ENCODE results near the gene C10orf53.
A peak's percentile ranks its signal among the peaks of the same experiment; 100 is the strongest.

The C10orf53 gene, protein sequence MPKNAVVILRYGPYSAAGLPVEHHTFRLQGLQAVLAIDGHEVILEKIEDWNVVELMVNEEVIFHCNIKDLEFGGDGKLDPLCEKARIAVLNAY

DNA sequence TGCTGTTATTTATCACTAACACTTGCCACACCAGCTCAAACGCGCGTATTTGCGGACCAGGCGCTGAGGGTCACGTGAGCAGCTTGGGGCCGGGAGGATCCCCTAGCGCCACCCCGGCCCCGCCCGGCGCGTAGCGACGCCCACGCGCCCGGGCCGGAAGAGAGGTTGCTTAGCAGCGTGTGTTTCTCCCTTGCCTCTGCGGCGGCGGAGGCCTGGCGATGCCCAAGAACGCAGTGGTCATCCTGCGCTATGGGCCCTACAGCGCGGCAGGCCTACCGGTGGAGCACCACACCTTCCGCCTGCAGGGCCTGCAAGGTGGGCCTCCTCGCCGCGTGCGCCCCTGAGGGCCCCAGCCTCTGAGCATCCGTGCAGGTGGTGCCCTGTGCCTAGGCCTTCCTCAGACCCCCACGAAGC, at the start of gene C10orf53:
TSS of gene C10orf53 (plus strand) at position 172 of the 414 bp plus-strand sequence. CDS start at position 219, 47 bp downstream.
- TF ChIP-seq, protein P1, sequence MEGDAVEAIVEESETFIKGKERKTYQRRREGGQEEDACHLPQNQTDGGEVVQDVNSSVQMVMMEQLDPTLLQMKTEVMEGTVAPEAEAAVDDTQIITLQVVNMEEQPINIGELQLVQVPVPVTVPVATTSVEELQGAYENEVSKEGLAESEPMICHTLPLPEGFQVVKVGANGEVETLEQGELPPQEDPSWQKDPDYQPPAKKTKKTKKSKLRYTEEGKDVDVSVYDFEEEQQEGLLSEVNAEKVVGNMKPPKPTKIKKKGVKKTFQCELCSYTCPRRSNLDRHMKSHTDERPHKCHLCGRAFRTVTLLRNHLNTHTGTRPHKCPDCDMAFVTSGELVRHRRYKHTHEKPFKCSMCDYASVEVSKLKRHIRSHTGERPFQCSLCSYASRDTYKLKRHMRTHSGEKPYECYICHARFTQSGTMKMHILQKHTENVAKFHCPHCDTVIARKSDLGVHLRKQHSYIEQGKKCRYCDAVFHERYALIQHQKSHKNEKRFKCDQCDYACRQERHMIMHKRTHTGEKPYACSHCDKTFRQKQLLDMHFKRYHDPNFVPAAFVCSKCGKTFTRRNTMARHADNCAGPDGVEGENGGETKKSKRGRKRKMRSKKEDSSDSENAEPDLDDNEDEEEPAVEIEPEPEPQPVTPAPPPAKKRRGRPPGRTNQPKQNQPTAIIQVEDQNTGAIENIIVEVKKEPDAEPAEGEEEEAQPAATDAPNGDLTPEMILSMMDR (IDR thresholded peaks at IDR 0.05; ENCODE audit: poor library complexity, severe bottlenecking): no peak
- no peak for DNase-seq (ENCODE audit: low spot score)

DNA sequence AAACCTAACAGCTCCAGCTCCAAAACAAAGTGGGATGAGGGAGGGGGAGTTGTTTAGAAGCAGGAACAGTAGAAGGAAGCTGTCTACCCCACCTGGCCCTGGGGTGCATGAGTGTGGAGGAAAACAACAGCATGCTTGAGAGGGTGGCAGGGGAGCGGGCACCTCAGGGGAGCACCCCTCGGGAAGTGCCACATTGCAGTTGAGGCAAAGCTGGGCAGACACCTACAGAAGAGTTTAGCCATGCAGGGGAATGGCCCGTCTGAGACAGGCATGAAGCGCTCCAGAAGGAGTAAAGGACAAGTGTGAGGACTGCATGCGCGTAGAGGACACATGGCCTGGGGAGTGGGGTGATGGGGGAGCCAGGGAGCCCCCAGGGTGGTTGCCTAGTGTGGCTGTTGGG, 47.5 kb upstream of the C10orf53 start:
- no peak for ATAC-seq (ENCODE audit: low read depth)
- H3K27ac ChIP-seq (ENCODE audit: poor library complexity, severe bottlenecking): no peak overlapping the region
- no peak overlapping the region for H3K4me3 ChIP-seq (ENCODE audit: severe bottlenecking)
- H3K9me3 ChIP-seq (ENCODE audit: severe bottlenecking): no peaks in the 10 kb centered on the region
- H3K27me3 ChIP-seq (ENCODE audit: insufficient read depth, poor library complexity, severe bottlenecking): no peaks in the 10 kb centered on the region
- TF ChIP-seq, protein P1 (IDR thresholded peaks at IDR 0.05; ENCODE audit: poor library complexity, severe bottlenecking): no peak
- H3K36me3 ChIP-seq (ENCODE audit: low read depth): no peaks in the 10 kb centered on the region
- peak; percentile 25 for DNase-seq (ENCODE audit: low spot score)
- H3K4me1 ChIP-seq (ENCODE audit: insufficient read depth, poor library complexity, severe bottlenecking): no peaks in the 10 kb centered on the region

More for the DNA sequence above, at the start of gene C10orf53:
- Histone ChIP-seq H3K9me3 (ENCODE audit: severe bottlenecking) (peaks cover 5% of the 10 kb centered on the region), H3K4me3 (ENCODE audit: severe bottlenecking) (no peak within 1 kb of the TSS), H3K4me1 (ENCODE audit: insufficient read depth, poor library complexity, severe bottlenecking) (no peaks in the 10 kb centered on the region), H3K27ac (ENCODE audit: poor library complexity, severe bottlenecking) (no peak within 1 kb of the TSS), H3K27me3 (ENCODE audit: insufficient read depth, poor library complexity, severe bottlenecking) (peaks cover 46% of the 10 kb centered on the region), H3K36me3 (ENCODE audit: low read depth) (no peaks in the 10 kb centered on the region)
- peak; percentile 81 for ATAC-seq (ENCODE audit: low read depth)

DNA sequence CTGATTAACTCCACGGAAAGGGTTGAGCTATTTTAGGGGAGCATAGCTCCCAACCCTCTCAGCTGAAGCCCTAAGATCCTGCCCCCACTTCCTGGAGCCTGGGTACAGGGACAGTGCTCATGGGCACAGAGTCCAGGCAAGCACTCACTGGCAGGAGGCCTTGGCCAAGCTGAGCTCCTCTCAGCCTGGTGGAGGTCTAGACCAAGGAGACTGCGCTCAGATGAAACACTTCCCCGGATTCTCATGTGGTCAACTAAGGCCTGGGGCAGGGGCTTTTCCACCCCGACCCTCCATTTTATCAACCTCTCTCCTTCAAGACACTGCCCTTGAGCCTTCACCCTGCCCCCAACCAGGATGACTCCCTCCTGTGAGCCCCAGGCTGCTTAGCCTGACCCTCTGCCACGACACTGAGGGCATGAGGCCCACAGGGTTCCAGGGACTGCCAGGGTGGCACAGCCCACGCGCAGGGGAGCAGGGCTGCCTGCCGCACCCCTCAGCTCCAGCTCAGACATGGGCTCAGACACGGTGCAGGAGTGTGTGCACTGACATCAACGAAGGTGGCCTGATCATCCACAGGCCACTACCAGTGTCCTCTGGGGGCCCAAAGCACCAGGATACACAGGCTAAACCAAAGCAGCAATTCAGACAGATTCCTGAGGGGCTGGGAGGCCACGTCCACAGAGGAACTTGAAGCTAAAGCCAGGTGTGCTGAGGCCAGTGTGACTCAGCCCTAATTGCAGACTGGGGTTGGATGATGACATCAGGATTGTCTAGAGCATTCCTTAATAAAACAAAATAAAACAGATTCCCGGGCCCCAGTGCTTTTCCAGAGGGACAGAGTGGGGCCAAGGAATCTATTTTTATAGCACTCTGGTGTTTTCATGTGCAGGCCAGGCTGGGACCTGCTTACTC, 46.8 kb upstream of the C10orf53 start:
- TF ChIP-seq, protein P1 (IDR thresholded peaks at IDR 0.05; ENCODE audit: poor library complexity, severe bottlenecking): no peak
- Histone ChIP-seq H3K4me1 (ENCODE audit: insufficient read depth, poor library complexity, severe bottlenecking) (no peaks in the 10 kb centered on the region), H3K27me3 (ENCODE audit: insufficient read depth, poor library complexity, severe bottlenecking) (peaks cover 2% of the 10 kb centered on the region), H3K4me3 (ENCODE audit: severe bottlenecking) (no peak overlapping the region), H3K36me3 (ENCODE audit: low read depth) (no peaks in the 10 kb centered on the region), H3K27ac (ENCODE audit: poor library complexity, severe bottlenecking) (no peak overlapping the region), H3K9me3 (ENCODE audit: severe bottlenecking) (no peaks in the 10 kb centered on the region)
- peak; percentile 76 for ATAC-seq (ENCODE audit: low read depth)
- DNase-seq (ENCODE audit: low spot score): peak; percentile 19

DNA sequence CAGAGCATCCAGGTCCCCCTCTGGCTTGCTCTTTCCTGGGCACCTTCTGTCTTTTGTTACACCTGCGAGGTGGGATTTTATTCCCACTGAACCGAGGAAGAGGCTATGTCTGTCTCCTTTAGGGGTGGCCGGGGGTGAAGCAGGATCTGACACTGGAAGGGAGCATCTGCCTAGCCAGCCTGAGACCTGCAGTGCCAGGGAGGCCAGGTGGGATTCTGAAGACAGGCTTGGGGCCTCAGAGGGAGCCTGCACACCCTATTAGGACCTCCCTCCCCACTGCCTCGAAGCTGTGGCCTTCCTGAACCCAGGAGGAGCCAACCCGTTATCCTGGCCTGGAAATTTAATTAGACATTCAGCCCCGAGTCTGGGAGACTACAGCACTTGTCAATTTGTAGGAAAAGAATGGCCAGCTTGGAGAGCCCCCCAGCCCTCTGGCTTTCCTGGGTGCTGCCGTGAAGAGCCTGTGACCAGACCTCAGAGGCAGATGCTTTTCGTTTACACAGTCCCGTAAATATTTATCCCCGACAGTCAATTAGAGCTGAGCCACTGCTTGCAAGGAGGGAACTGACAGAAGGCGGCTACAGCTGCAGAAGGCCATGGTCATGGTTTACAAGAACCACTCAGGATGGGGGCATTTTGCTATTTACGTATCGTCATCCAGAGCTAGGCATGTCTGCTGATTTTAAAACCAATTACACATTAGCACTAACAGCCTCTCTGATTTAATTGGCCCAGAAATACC, 46.0 kb upstream of the C10orf53 start:
- TF ChIP-seq, protein P1 (IDR thresholded peaks at IDR 0.05; ENCODE audit: poor library complexity, severe bottlenecking): no peak
- no peaks in the 10 kb centered on the region for H3K36me3 ChIP-seq (ENCODE audit: low read depth)

More for the DNA sequence above, 46.0 kb upstream of the C10orf53 start:
- Histone ChIP-seq H3K27me3 (ENCODE audit: insufficient read depth, poor library complexity, severe bottlenecking) (peaks cover 10% of the 10 kb centered on the region), H3K4me3 (ENCODE audit: severe bottlenecking) (no peak overlapping the region), H3K4me1 (ENCODE audit: insufficient read depth, poor library complexity, severe bottlenecking) (no peaks in the 10 kb centered on the region), H3K9me3 (ENCODE audit: severe bottlenecking) (no peaks in the 10 kb centered on the region), H3K27ac (ENCODE audit: poor library complexity, severe bottlenecking) (no peak overlapping the region)
- DNase-seq (ENCODE audit: low spot score) (peak; percentile 23), ATAC-seq (ENCODE audit: low read depth) (no peak)
